HG03521 (cell line): ENCODE measurements around the gene OSCP1.

Source experiments
- ATAC-seq: cut with Tn5 transposase; IDR thresholded peaks from one replicate; pipeline ENCODE4 v1.9.1; 2021; ENCODE audit warnings: mild to moderate bottlenecking, moderate library complexity; ENCODE audit not compliant: unreplicated experiment

The OSCP1 gene

GRCh38 chr1:36411674-36412648 is 38.3 kb downstream of the OSCP1 start:
- ATAC-seq: no peak

GRCh38 chr1:36408479-36408878 is 41.8 kb downstream of the OSCP1 start:
- no peak for ATAC-seq

- no peak for ATAC-seq
These were observed 43.8 kb downstream of the OSCP1 start for GRCh38 chr1:36406440-36406839.

GRCh38 chr1:36402504-36402890 is 47.8 kb downstream of the OSCP1 start:
- ATAC-seq: no peak

GRCh38 chr1:36401602-36402503 is 48.4 kb downstream of the OSCP1 start:
- ATAC-seq: no peak

GRCh38 chr1:36400825-36401601 is 49.2 kb downstream of the OSCP1 start:
- no peak for ATAC-seq

GRCh38 chr1:36400514-36400824 is 49.8 kb downstream of the OSCP1 start:
- no peak for ATAC-seq

GRCh38 chr1:36398370-36398977 is 51.8 kb downstream of the OSCP1 start:
- ATAC-seq: no peak

GRCh38 chr1:36397378-36398230 is 52.6 kb downstream of the OSCP1 start, which contains the start of gene LSM10:
LSM10 (minus strand) TSS chr1:36397908; CDS start chr1:36394129, 3,779 bp downstream.
- peak; percentile 90 for ATAC-seq

GRCh38 chr1:36397083-36397377 is 53.2 kb downstream of the OSCP1 start:
- no peak for ATAC-seq

GRCh38 chr1:36396359-36396758 is 53.9 kb downstream of the OSCP1 start:
- no peak for ATAC-seq

GRCh38 chr1:36393686-36394085 is 56.6 kb downstream of the OSCP1 start:
- ATAC-seq: no peak

- no peak for ATAC-seq
These were observed 57.4 kb downstream of the OSCP1 start for GRCh38 chr1:36392836-36393235.

- no peak for ATAC-seq
These were observed 59.0 kb downstream of the OSCP1 start for GRCh38 chr1:36391271-36391670.

- no peak for ATAC-seq
These were observed 59.8 kb downstream of the OSCP1 start for GRCh38 chr1:36390411-36390810.

- no peak for ATAC-seq
These were observed 60.3 kb downstream of the OSCP1 start for GRCh38 chr1:36389999-36390398.

GRCh38 chr1:36389261-36389660 is 61.0 kb downstream of the OSCP1 start:
- no peak for ATAC-seq

- ATAC-seq: no peak
These were observed 62.9 kb downstream of the OSCP1 start for GRCh38 chr1:36387141-36387949.
